Measurements from ENCODE around the gene PKHD1. TPM values are rescaled to one million over a fixed set of nuclear protein-coding genes. Genes with fewer than 3 reads are reported as not detected.

Gene PKHD1
- total and polyA plus RNA-seq, 2 of the 13 experiments (the other 11 are each of a cell fraction or from before 2014, with no cell fraction given): 0.01 to 0.13 TPM

DNA sequence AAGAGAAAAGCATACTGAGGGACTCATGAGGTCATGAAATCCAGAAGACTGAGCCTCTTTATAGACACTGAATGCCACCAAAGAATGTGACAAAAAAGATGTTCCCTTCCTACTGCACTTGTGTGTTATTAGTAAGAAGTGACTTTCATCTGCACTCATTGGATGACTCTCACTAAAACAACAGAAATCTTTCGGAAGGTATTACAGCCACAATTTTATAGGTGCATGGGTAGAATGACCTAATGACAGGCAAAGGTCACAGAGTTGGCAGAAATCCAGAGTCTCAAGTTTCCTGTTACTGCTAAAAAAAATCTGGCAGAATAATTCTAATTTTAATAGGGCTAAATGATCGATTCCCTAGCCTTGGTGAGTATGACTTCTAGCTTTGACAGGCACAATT, 13.3 kb downstream of the PKHD1 start:
- DNase-seq (ENCODE audit: low spot score) (no peak), FAIRE-seq (no peak), ATAC-seq (no peak)
- no peak for TF ChIP-seq ZBTB7B (CRISPR knock-in tag; IDR thresholded peaks at IDR 0.05)
- TF ChIP-seq, protein P1, sequence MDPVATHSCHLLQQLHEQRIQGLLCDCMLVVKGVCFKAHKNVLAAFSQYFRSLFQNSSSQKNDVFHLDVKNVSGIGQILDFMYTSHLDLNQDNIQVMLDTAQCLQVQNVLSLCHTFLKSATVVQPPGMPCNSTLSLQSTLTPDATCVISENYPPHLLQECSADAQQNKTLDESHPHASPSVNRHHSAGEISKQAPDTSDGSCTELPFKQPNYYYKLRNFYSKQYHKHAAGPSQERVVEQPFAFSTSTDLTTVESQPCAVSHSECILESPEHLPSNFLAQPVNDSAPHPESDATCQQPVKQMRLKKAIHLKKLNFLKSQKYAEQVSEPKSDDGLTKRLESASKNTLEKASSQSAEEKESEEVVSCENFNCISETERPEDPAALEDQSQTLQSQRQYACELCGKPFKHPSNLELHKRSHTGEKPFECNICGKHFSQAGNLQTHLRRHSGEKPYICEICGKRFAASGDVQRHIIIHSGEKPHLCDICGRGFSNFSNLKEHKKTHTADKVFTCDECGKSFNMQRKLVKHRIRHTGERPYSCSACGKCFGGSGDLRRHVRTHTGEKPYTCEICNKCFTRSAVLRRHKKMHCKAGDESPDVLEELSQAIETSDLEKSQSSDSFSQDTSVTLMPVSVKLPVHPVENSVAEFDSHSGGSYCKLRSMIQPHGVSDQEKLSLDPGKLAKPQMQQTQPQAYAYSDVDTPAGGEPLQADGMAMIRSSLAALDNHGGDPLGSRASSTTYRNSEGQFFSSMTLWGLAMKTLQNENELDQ (CRISPR knock-in tag; IDR thresholded peaks at IDR 0.05; ENCODE audit: borderline replicate concordance): no peak
- Histone ChIP-seq H3K4me1 (ENCODE audit: insufficient read depth, low read length) (no peaks in the 10 kb centered on the region), H3K36me3 (replicated peaks in 1 of 2; ENCODE audit: control insufficient read depth in 1 of 2, insufficient read depth in 2 of 2, low read length in 2 of 2) (no peaks in the 10 kb centered on the region), H2AFZ (ENCODE audit: low read length) (no peak overlapping the region), H4K20me1 (ENCODE audit: insufficient read depth, low read length) (no peaks in the 10 kb centered on the region), H3K4me2 (ENCODE audit: low read depth, low read length) (no peak overlapping the region), H3K27me3 (ENCODE audit: control insufficient read depth in 1 of 2, insufficient read depth in 2 of 2, low read length in 2 of 2) (no peaks in the 10 kb centered on the region), H3K9me3 (ENCODE audit: low read length) (no peaks in the 10 kb centered on the region), H3K79me2 (ENCODE audit: insufficient read depth, low read length) (no peaks in the 10 kb centered on the region), H3K4me3 (replicated peaks in 1 of 3; ENCODE audit: insufficient read depth in 1 of 3, low read depth in 2 of 3, low read length in 3 of 3) (no peak overlapping the region), H3K27ac (ENCODE audit: extremely low read length, insufficient read depth, low read length) (no peak overlapping the region), H3K9ac (ENCODE audit: insufficient read depth, low read depth, low read length) (no peak overlapping the region)
- 24% methylated on average over 2 of the region's 2 CpGs for WGBS (ENCODE audit: low lambda C conversion rate)
- in situ Hi-C loops (cut with HindIII; ENCODE audit: extremely low pct_ligation_motif_present, low pct_unique_long_range_greater_than_20kb) (no loop called here), intact Hi-C loops (cut with micrococcal nuclease; ENCODE audit: unreplicated experiment) (no loop called here)
- ChIA-PET POLR2A (no interaction called here), CTCF (ENCODE audit: low intra/inter-chr PET ratio, low total read pairs) (no interaction called here)
- BruUV-seq (replicated peaks): no TSS peak

DNA sequence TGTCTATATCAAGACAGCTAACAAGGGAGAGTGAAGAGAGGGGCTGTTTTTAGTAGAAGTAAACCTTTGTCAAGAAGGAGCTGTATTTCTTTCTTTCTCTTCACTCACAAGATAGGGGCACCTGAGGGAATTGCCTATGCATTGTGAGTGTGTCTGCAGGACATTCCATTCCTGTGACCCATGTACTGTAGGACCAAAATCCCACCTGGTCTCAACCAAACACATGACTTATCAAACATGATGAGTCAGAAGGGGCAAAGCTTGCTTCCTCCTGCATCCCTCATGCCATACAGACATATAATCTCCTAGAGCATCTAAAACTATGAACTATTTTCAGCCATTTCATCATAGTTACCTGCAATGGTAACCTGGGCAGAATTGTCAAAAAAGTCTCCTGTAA, 21.8 kb downstream of the PKHD1 start:
- no peak for FAIRE-seq
- H3K4me3 ChIP-seq (replicated peaks in 1 of 3; ENCODE audit: insufficient read depth in 1 of 3, low read depth in 2 of 3, low read length in 3 of 3): no peak overlapping the region
- H3K36me3 ChIP-seq (replicated peaks in 1 of 2; ENCODE audit: control insufficient read depth in 1 of 2, insufficient read depth in 2 of 2, low read length in 2 of 2): no peaks in the 10 kb centered on the region
- H3K79me2 ChIP-seq (ENCODE audit: insufficient read depth, low read length): no peaks in the 10 kb centered on the region
- TF ChIP-seq PCBP1 (IDR thresholded peaks at IDR 0.05; ENCODE audit: borderline replicate concordance, low read depth, low read length) (no peak), XBP1 (CRISPR knock-in tag; IDR thresholded peaks at IDR 0.05) (no peak), ZNF10 (CRISPR knock-in tag; IDR thresholded peaks at IDR 0.05; ENCODE audit: borderline replicate concordance, low read depth) (no peak)
- H3K27ac ChIP-seq (ENCODE audit: extremely low read length, insufficient read depth, low read length): no peak overlapping the region
- ChIA-PET POLR2A (no interaction called here), CTCF (ENCODE audit: low intra/inter-chr PET ratio, low total read pairs) (no interaction called here)
- H3K27me3 ChIP-seq (ENCODE audit: control insufficient read depth in 1 of 2, insufficient read depth in 2 of 2, low read length in 2 of 2): no peaks in the 10 kb centered on the region
- BruUV-seq (replicated peaks): no TSS peak
- H4K20me1 ChIP-seq (ENCODE audit: insufficient read depth, low read length): no peaks in the 10 kb centered on the region
- no peak overlapping the region for H3K4me2 ChIP-seq (ENCODE audit: low read depth, low read length)
- 0 out of 2 replicates have a peak, but pooled peaks cover 5% of the 10 kb centered on the region for H3K9me3 ChIP-seq (ENCODE audit: low read length)
- H2AFZ ChIP-seq (ENCODE audit: low read length): no peak overlapping the region
- DNase-seq (ENCODE audit: low spot score): peak; percentile 12
- in situ Hi-C loops (cut with HindIII; ENCODE audit: extremely low pct_ligation_motif_present, low pct_unique_long_range_greater_than_20kb): no loop called here
- ATAC-seq: no peak
- intact Hi-C loops (cut with micrococcal nuclease; ENCODE audit: unreplicated experiment): no loop called here
- H3K9ac ChIP-seq (ENCODE audit: insufficient read depth, low read depth, low read length): no peak overlapping the region
- H3K4me1 ChIP-seq (ENCODE audit: insufficient read depth, low read length): no peaks in the 10 kb centered on the region

Measured in HepG2 (cell line).